Prostate gland (tissue), 2 donors: ENCODE measurements around the gene DCUN1D2. TPM values are rescaled to one million over a fixed set of nuclear protein-coding genes. Genes with fewer than 3 reads are reported as not detected.
A peak's percentile ranks its signal among the peaks of the same experiment; 100 is the strongest.
"Not testable (repeated sequence)": the region's sequence is repeated elsewhere in the genome, so short reads cannot be mapped to it uniquely, and the experiment has no call there.

Experiments
- DNase-seq: peaks from one replicate; pipeline ENCODE4 v3.0.0-alpha.2; 2019; ENCODE audit warnings: low spot score
- H3K27ac ChIP-seq, 2 donors: fragments of 200-600 bp; sonication (generic); 2 replicates each; pipeline ENCODE4 v1.5.1; 2017 to 2019
- H3K27me3 ChIP-seq: fragments of 200-600 bp; sonication (generic); replicated peaks from 2 replicates; pipeline ENCODE4 v1.5.1; 2019; ENCODE audit not compliant: insufficient read depth
- H3K36me3 ChIP-seq, 2 donors: fragments of 200-600 bp; sonication (generic); 1 replicate in 1 of 2; 2 replicates in 1 of 2; pipeline versions ENCODE4 v1.5.1 to v1.8.1; 2017 to 2019
- H3K4me1 ChIP-seq: fragments of 200-600 bp; sonication (generic); replicated peaks from 2 replicates; pipeline ENCODE4 v1.5.1; 2019
- H3K4me3 ChIP-seq, 2 donors: fragments of 200-600 bp; sonication (generic); 2 replicates each; pipeline ENCODE4 v1.5.1; 2017 to 2019
- H3K9me3 ChIP-seq: fragments of 200-600 bp; sonication (generic); 2 replicates; pipeline ENCODE4 v1.5.1; 2017
- POLR2A ChIP-seq: fragments of 450-650 bp; IDR thresholded peaks from one replicate; pipeline ENCODE4 v1.6.1; 2016; ENCODE audit warnings: antibody characterized with exemption, mild to moderate bottlenecking
- POLR2AphosphoS5 ChIP-seq: sonication (generic); formaldehyde crosslinking; IDR thresholded peaks from one replicate; pipeline ENCODE4 v1.6.1; 2017; ENCODE audit warnings: antibody characterized with exemption
- WGBS: methylation state at CpG from one replicate; pipeline ENCODE4 v1.1.5; 2018; 5-methylcytosine and 5-hydroxymethylcytosine counted together
- intact Hi-C: fragments of 100-400 bp; cut with DNase I; formaldehyde crosslinking; loops from one replicate; pipeline ENCODE4 v1.14.2; 2022
- total RNA-seq, 2 donors: library from RNA; depleted of rRNA; stranded (reverse); fragments of >200 nt; gene quantifications; one replicate each; pipeline ENCODE4 v1.1.0, GENCODE V29; 2016
- TF ChIP-seq, protein P1 (sequence below), 4 experiments: fragments of 200-600 bp in 2 of 4; fragments of 450-650 bp in 2 of 4; sonication (generic) in 2 of 4; IDR thresholded peaks; 1 replicate in 3 of 4; 2 replicates in 1 of 4; pipeline ENCODE4 v1.5.1; 2016 to 2019; ENCODE audit warnings: antibody characterized with exemption in 4 of 4, mild to moderate bottlenecking in 2 of 4, moderate library complexity in 2 of 4

DCUN1D2 gene
- total RNA-seq, 2 donors from 2014 or later: 11.0 to 48.0 TPM

- DNase-seq: no peak
- WGBS: 86% methylated on average over 10 of the region's 10 CpGs
- no peaks in the 10 kb centered on the region for H3K36me3 ChIP-seq
Measured at GRCh38 chr13:113528813-113529180, 38.3 kb upstream of the DCUN1D2 start.

GRCh38 chr13:113528101-113528812 is 37.7 kb upstream of the DCUN1D2 start:
- peak; percentile 23 for DNase-seq
- no peaks in the 10 kb centered on the region for H3K4me1 ChIP-seq
- intact Hi-C loops: no loop called here
- H3K36me3 ChIP-seq: no peaks in the 10 kb centered on the region
- no peak overlapping the region for H3K4me3 ChIP-seq
- H3K27ac ChIP-seq: no peak overlapping the region
- TF ChIP-seq POLR2A: no peak
- TF ChIP-seq, protein P1, sequence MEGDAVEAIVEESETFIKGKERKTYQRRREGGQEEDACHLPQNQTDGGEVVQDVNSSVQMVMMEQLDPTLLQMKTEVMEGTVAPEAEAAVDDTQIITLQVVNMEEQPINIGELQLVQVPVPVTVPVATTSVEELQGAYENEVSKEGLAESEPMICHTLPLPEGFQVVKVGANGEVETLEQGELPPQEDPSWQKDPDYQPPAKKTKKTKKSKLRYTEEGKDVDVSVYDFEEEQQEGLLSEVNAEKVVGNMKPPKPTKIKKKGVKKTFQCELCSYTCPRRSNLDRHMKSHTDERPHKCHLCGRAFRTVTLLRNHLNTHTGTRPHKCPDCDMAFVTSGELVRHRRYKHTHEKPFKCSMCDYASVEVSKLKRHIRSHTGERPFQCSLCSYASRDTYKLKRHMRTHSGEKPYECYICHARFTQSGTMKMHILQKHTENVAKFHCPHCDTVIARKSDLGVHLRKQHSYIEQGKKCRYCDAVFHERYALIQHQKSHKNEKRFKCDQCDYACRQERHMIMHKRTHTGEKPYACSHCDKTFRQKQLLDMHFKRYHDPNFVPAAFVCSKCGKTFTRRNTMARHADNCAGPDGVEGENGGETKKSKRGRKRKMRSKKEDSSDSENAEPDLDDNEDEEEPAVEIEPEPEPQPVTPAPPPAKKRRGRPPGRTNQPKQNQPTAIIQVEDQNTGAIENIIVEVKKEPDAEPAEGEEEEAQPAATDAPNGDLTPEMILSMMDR (IDR thresholded peaks at IDR 0.05): no peak
- TF ChIP-seq POLR2AphosphoS5: no peak
- WGBS: 45% methylated on average over 18 of the region's 18 CpGs
- H3K9me3 ChIP-seq: no peaks in the 10 kb centered on the region
- H3K27me3 ChIP-seq: no peaks in the 10 kb centered on the region

More at GRCh38 chr13:113528813-113529180, 38.3 kb upstream of the DCUN1D2 start:
- H3K27me3 ChIP-seq: no peaks in the 10 kb centered on the region
- intact Hi-C loops: no loop called here
- TF ChIP-seq POLR2A: no peak
- H3K9me3 ChIP-seq: no peaks in the 10 kb centered on the region
- H3K4me1 ChIP-seq: no peaks in the 10 kb centered on the region
- H3K4me3 ChIP-seq: no peak overlapping the region
- no peak overlapping the region for H3K27ac ChIP-seq

- TF ChIP-seq POLR2A: no peak
- TF ChIP-seq POLR2AphosphoS5: no peak
- TF ChIP-seq, protein P1 (IDR thresholded peaks at IDR 0.05): no peak
- Histone ChIP-seq H3K9me3 (no peaks in the 10 kb centered on the region), H3K27me3 (no peaks in the 10 kb centered on the region), H3K4me3 (no peak overlapping the region), H3K36me3 (no peaks in the 10 kb centered on the region), H3K27ac (no peak overlapping the region), H3K4me1 (no peaks in the 10 kb centered on the region)
- DNase-seq: no peak
- 77% methylated on average over 19 of the region's 19 CpGs for WGBS
- intact Hi-C loops: no loop called here
Measured at GRCh38 chr13:113527272-113527958, 36.9 kb upstream of the DCUN1D2 start.

DNA sequence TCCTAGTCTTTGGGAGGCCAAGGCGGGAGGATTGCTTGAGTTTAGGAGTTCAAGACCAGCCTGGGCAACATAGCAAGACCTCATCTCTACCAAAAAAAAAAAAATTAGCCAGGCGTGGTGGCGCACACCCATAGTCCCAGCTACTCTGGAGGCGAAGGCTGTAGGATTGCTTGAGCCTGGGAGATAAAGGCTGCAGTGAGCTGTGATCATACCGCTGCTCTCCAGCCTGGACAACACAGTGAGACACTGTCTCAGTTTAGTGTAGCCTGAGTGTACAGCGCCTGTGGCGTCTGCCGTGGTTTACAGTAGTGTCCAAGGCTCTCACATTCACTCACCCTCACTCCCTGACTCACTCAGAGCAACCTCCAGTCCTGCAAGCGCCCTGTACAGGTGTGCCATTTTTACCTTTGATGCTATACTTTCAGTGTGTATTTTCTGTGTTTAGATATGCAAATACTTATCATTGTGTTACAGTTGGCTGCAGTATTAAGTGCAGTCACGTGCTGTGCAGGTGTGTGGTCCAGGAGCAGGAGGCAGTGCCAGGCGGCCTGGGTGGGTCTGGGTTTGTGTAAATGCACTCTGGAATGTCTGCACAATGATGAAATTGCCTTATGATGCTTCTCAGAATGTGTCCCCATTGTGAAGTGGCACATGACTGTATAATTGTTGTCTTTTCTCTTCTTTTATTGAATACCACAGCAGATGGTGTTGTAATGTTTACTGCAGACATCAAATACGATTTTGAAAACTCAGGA is 36.1 kb upstream of the DCUN1D2 start:
- H3K9me3 ChIP-seq: no peaks in the 10 kb centered on the region

DNA sequence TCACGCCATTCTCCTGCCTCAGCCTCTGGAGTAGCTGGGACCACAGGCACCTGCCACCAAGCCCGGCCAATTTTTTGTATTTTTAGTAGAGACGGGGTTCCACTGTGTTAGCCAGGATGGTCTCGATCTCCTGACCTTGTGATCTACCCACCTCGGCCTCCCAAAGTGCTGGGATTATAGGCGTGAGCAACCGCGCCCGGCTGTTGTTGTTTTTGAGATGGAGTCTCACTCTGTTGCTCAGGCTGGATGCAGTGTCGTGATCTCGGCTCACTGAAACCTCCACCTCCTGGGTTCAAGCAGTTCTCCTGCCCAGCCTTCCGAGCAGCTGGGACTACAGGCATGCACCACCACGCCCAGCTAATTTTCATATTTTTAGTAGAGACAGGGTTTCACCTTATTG is 31.9 kb upstream of the DCUN1D2 start:
- H3K4me1 ChIP-seq, H3K9me3 ChIP-seq, intact Hi-C loops, DNase-seq, H3K27ac ChIP-seq, H3K27me3 ChIP-seq, H3K4me3 ChIP-seq, H3K36me3 ChIP-seq: not testable (repeated sequence)
- 92% methylated on average over 13 of the region's 13 CpGs for WGBS

More for the DNA sequence above, 36.1 kb upstream of the DCUN1D2 start:
- no peaks in the 10 kb centered on the region for H3K4me1 ChIP-seq
- no peak overlapping the region for H3K27ac ChIP-seq
- 84% methylated on average over 12 of the region's 12 CpGs for WGBS
- TF ChIP-seq POLR2A (no peak), POLR2AphosphoS5 (no peak)
- TF ChIP-seq, protein P1 (IDR thresholded peaks at IDR 0.05): no peak
- no peak overlapping the region for H3K4me3 ChIP-seq
- intact Hi-C loops: no loop called here
- H3K36me3 ChIP-seq: no peaks in the 10 kb centered on the region
- H3K27me3 ChIP-seq: no peaks in the 10 kb centered on the region
- DNase-seq: no peak
